NCI-H446 treated with DMSO at 0.1 percent for 48 hours (cell line): ENCODE measurements around the gene PCSK2.
A peak's percentile ranks its signal among the peaks of the same experiment; 100 is the strongest.

Experiments used
- DNase-seq: peaks from one replicate; lab custom pipeline; 2025; lab: John Stamatoyannopoulos, UW

PCSK2 gene

GRCh38 chr20:17505636-17506517 lies 279.0 kb downstream of the PCSK2 start:
- peak; percentile 34 for DNase-seq

- DNase-seq = no peak
These were observed 280.2 kb downstream of the PCSK2 start for GRCh38 chr20:17507032-17507431.

GRCh38 chr20:17507531-17507930 lies 280.7 kb downstream of the PCSK2 start:
- DNase-seq = no peak

GRCh38 chr20:17508756-17509155 lies 281.9 kb downstream of the PCSK2 start:
- no peak for DNase-seq

- no peak for DNase-seq
These were observed 283.7 kb downstream of the PCSK2 start for GRCh38 chr20:17510548-17510947.

GRCh38 chr20:17511401-17511800 lies 284.6 kb downstream of the PCSK2 start:
- DNase-seq = no peak

GRCh38 chr20:17513939-17514338 lies 287.1 kb downstream of the PCSK2 start:
- no peak for DNase-seq

- no peak for DNase-seq
These were observed 288.2 kb downstream of the PCSK2 start for GRCh38 chr20:17515053-17515452.

- DNase-seq = no peak
These were observed 291.7 kb downstream of the PCSK2 start for GRCh38 chr20:17518339-17519052.

- DNase-seq = no peak
These were observed 292.9 kb downstream of the PCSK2 start for GRCh38 chr20:17519606-17520285.

- DNase-seq = no peak
These were observed 293.7 kb downstream of the PCSK2 start for GRCh38 chr20:17520583-17520982.

GRCh38 chr20:17522528-17522927 lies 295.7 kb downstream of the PCSK2 start:
- no peak for DNase-seq

- no peak for DNase-seq
These were observed 296.5 kb downstream of the PCSK2 start for GRCh38 chr20:17523326-17523725.

- DNase-seq = no peak
These were observed 297.7 kb downstream of the PCSK2 start for GRCh38 chr20:17524560-17524959.

- DNase-seq = no peak
These were observed 298.3 kb downstream of the PCSK2 start for GRCh38 chr20:17525132-17525531.

GRCh38 chr20:17525650-17526049 lies 298.8 kb downstream of the PCSK2 start:
- DNase-seq = no peak

GRCh38 chr20:17529586-17529985 lies 302.7 kb downstream of the PCSK2 start:
- DNase-seq = no peak

GRCh38 chr20:17530153-17530552 lies 303.3 kb downstream of the PCSK2 start:
- DNase-seq = no peak

- peak; percentile 51 for DNase-seq
These were observed 304.1 kb downstream of the PCSK2 start, which contains the start of gene BFSP1 for GRCh38 chr20:17530716-17531664. BFSP1 (minus strand) TSS chr20:17531379; CDS start chr20:17531329, 50 bp downstream.

GRCh38 chr20:17531665-17532025 lies 304.8 kb downstream of the PCSK2 start:
- DNase-seq = no peak

- DNase-seq = peak; percentile 39
These were observed 306.6 kb downstream of the PCSK2 start for GRCh38 chr20:17533396-17533795.
